Tibial artery (tissue), 4 donors: ENCODE data around the gene CTNNAL1.
"Not testable (repeated sequence)": the region's sequence is repeated elsewhere in the genome, so short reads cannot be mapped to it uniquely, and the experiment has no call there.

Experiments used
- DNase-seq, 2 donors: peaks; one replicate each; pipeline ENCODE4 v3.0.0-alpha.2; 2019
- H3K27ac ChIP-seq, 2 donors: fragments of 200-600 bp; sonication (generic) in 1 of 2; 1 replicate in 1 of 2; 2 replicates in 1 of 2; pipeline ENCODE4 v1.5.1; 2018 to 2019; ENCODE audit warnings: mild to moderate bottlenecking in 1 of 2
- H3K27me3 ChIP-seq, 2 donors: fragments of 200-600 bp; sonication (generic) in 1 of 2; one replicate each; pipeline versions ENCODE4 v1.5.1 to v1.6.0; 2016 to 2019
- H3K36me3 ChIP-seq, 3 donors: fragments of 200-600 bp; sonication (generic) in 2 of 3; one replicate each; pipeline ENCODE4 v1.5.1; 2016 to 2019; ENCODE audit warnings: mild to moderate bottlenecking in 2 of 3
- H3K4me1 ChIP-seq, 4 donors: fragments of 200-600 bp; sonication (generic) in 2 of 4; 1 replicate in 3 of 4; 2 replicates in 1 of 4; pipeline ENCODE4 v1.5.1; 2016 to 2019
- H3K4me3 ChIP-seq, 2 donors: fragments of 200-600 bp; sonication (generic) in 1 of 2; 1 replicate in 1 of 2; 2 replicates in 1 of 2; pipeline ENCODE4 v1.5.1; 2018 to 2019; ENCODE audit warnings: mild to moderate bottlenecking in 2 of 2
- H3K9me3 ChIP-seq, 3 donors: fragments of 200-600 bp; sonication (generic) in 1 of 3; one replicate each; pipeline ENCODE4 v1.5.1; 2016 to 2019
- intact Hi-C: fragments of 100-400 bp; cut with DNase I; formaldehyde crosslinking; loops from one replicate; pipeline ENCODE4 v1.15.0; 2023; ENCODE audit warnings: low total_unique reads
- TF ChIP-seq, protein P1 (sequence below), 2 experiments: fragments of 200-600 bp in 1 of 2; fragments of 450-650 bp in 1 of 2; IDR thresholded peaks; one replicate each; pipeline ENCODE4 v1.5.1; 2017 to 2019; ENCODE audit warnings: antibody characterized with exemption in 2 of 2, mild to moderate bottlenecking in 1 of 2, moderate library complexity in 1 of 2

CTNNAL1 gene, protein sequence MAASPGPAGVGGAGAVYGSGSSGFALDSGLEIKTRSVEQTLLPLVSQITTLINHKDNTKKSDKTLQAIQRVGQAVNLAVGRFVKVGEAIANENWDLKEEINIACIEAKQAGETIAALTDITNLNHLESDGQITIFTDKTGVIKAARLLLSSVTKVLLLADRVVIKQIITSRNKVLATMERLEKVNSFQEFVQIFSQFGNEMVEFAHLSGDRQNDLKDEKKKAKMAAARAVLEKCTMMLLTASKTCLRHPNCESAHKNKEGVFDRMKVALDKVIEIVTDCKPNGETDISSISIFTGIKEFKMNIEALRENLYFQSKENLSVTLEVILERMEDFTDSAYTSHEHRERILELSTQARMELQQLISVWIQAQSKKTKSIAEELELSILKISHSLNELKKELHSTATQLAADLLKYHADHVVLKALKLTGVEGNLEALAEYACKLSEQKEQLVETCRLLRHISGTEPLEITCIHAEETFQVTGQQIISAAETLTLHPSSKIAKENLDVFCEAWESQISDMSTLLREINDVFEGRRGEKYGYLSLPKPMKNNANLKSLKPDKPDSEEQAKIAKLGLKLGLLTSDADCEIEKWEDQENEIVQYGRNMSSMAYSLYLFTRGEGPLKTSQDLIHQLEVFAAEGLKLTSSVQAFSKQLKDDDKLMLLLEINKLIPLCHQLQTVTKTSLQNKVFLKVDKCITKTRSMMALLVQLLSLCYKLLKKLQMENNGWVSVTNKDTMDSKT

DNA sequence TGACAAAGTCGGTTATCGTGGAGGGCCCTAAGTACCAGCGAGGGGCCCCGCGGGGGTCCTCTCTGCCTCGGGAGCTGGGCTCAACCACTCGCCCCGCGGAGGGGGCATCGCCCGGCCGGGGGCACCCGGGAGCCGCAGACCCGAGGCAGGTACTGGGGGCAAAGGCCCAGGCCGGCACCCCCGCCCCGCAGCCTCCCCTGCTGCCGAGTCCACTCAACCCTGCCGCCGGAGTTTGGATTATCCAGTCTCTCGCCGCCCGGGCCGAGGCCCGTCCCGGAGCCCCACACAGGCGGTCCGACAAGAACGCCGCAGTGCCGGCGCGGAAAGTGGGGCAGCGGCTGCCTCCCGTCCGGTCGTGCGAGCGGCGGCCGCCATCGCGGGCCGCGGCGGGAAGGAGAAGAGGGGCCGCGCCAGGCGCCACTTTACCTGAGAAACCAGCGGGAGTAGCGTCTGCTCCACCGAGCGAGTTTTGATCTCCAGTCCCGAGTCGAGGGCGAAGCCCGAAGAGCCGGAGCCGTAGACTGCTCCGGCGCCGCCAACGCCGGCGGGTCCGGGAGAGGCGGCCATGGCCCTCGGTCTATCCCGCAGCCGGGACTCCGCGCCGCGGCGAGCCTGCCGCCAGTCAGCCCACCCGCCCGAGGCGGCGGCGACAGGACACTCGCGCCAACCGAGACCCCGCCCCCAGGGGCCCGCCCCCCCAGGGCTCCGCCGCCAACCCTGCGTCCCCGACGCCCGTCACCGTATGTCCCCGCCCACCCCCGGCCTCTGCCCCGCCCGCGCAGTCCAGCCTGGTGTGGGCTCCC lies at the start of gene CTNNAL1:
Gene CTNNAL1 (minus strand): TSS at position 624 of the 803 bp plus-strand sequence. CDS start 57 bp downstream, at position 567.
- intact Hi-C loops = loop anchor here (5.0 to 10.0 kb wide), 2 partner anchors 78 to 104 kb away; partner anchors contain the start of genes ABITRAM, ELP1 and TMEM245
- no peaks in the 10 kb centered on the region for H3K36me3 ChIP-seq
- H3K27ac ChIP-seq = peak within 1 kb of the TSS; percentile 91 to 97
- TF ChIP-seq, protein P1, sequence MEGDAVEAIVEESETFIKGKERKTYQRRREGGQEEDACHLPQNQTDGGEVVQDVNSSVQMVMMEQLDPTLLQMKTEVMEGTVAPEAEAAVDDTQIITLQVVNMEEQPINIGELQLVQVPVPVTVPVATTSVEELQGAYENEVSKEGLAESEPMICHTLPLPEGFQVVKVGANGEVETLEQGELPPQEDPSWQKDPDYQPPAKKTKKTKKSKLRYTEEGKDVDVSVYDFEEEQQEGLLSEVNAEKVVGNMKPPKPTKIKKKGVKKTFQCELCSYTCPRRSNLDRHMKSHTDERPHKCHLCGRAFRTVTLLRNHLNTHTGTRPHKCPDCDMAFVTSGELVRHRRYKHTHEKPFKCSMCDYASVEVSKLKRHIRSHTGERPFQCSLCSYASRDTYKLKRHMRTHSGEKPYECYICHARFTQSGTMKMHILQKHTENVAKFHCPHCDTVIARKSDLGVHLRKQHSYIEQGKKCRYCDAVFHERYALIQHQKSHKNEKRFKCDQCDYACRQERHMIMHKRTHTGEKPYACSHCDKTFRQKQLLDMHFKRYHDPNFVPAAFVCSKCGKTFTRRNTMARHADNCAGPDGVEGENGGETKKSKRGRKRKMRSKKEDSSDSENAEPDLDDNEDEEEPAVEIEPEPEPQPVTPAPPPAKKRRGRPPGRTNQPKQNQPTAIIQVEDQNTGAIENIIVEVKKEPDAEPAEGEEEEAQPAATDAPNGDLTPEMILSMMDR (IDR thresholded peaks at IDR 0.05) = no peak
- H3K4me3 ChIP-seq = peak within 1 kb of the TSS; percentile 72 to 77
- H3K27me3 ChIP-seq = no peaks in the 10 kb centered on the region
- peak; percentile 95 to 98 for DNase-seq
- no peaks in the 10 kb centered on the region for H3K9me3 ChIP-seq
- H3K4me1 ChIP-seq = peaks cover 0 to 38% (median 28%) of the 10 kb centered on the region in 4 donors

DNA sequence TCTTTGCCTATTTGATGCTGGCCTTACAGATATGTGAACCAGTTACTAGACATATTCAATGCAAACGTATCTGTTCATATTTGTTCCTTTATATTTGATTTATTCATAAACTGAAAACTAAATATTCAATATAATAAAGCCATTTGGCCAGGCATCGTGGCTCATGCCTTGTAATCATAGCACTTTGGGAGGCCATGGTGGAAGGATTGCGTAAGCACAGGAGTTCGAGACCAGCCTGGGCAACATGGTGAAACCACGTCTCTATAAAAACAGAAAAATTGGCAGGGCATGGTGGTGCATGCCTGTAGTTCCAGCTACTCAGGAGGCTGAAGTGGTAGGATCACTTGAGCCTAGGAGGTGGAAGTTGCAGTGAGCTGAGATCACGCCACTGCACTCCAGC lies 49.2 kb upstream of the CTNNAL1 start:
- Histone ChIP-seq H3K4me1 (peaks cover 0 to 12% (median 0%) of the 10 kb centered on the region in 4 donors), H3K27ac (no peak overlapping the region), H3K4me3 (no peak overlapping the region), H3K9me3 (no peaks in the 10 kb centered on the region), H3K36me3 (peaks cover 44 to 86% (median 58%) of the 10 kb centered on the region in 3 donors), H3K27me3 (no peaks in the 10 kb centered on the region)
- intact Hi-C loops = no loop called here
- TF ChIP-seq, protein P1 (IDR thresholded peaks at IDR 0.05) = no peak
- no peak for DNase-seq

GRCh38 chr9:109060191-109060590 lies 46.9 kb upstream of the CTNNAL1 start:
- TF ChIP-seq, protein P1 (IDR thresholded peaks at IDR 0.05) = no peak
- peaks cover 0 to 12% (median 0%) of the 10 kb centered on the region in 4 donors for H3K4me1 ChIP-seq
- H3K9me3 ChIP-seq = no peaks in the 10 kb centered on the region
- intact Hi-C loops = no loop called here
- no peak overlapping the region for H3K27ac ChIP-seq
- no peak for DNase-seq
- H3K4me3 ChIP-seq = no peak overlapping the region
- H3K27me3 ChIP-seq = no peaks in the 10 kb centered on the region
- H3K36me3 ChIP-seq = peaks cover 55 to 92% (median 64%) of the 10 kb centered on the region in 3 donors

DNA sequence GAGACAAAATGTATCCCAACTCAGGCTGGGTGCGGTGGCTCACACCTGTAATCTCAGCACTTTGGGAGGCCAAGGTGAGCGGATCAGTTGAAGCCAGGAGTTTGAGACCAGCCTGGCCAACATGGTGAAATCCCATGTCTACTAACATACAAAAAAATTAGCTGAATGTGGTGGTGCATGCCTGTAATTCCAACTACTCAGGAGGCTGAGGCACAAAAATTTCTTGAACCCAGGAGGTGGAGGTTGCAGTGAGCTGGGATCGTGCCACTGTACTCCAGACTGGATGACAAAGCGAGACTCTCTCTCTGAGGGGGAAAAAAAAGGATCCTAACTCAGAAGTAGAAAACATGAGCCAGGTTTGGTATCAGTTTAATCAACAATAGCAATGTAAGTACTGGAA lies 39.8 kb upstream of the CTNNAL1 start:
- intact Hi-C loops, DNase-seq, H3K4me1 ChIP-seq, H3K27me3 ChIP-seq, H3K27ac ChIP-seq, H3K4me3 ChIP-seq, H3K9me3 ChIP-seq: not testable (repeated sequence)
- H3K36me3 ChIP-seq = peaks cover 48 to 73% (median 71%) of the 10 kb centered on the region in 3 donors

- Histone ChIP-seq H3K27me3 (no peaks in the 10 kb centered on the region), H3K4me3 (no peak overlapping the region), H3K9me3 (no peaks in the 10 kb centered on the region), H3K27ac (no peak overlapping the region), H3K4me1 (peaks cover 0 to 6% (median 0%) of the 10 kb centered on the region in 4 donors), H3K36me3 (peaks cover 51 to 75% (median 73%) of the 10 kb centered on the region in 3 donors)
- intact Hi-C loops = no loop called here
- TF ChIP-seq, protein P1 (IDR thresholded peaks at IDR 0.05) = no peak
- no peak for DNase-seq
Observed at GRCh38 chr9:109052416-109052815, 39.1 kb upstream of the CTNNAL1 start.
